ENCODE data around the gene CRYBA2. TPM values are rescaled to one million over a fixed set of nuclear protein-coding genes. Genes with fewer than 3 reads are reported as not detected.

Gene CRYBA2
- polyA plus RNA-seq, 3 donors: 12.9 TPM; not detected in 2

- no peak overlapping the region for H3K27ac ChIP-seq (ENCODE audit: low read depth, low read length)
- WGBS, 3 donors: 79 to 88% (median 84%) methylated on average over 18 of the region's 18 CpGs
Observed at GRCh38 chr2:219025637-219026585, 32.7 kb upstream of the CRYBA2 start.

GRCh38 chr2:219024059-219024458 lies 30.8 kb upstream of the CRYBA2 start:
- no peak overlapping the region for H3K27ac ChIP-seq (ENCODE audit: low read depth, low read length)
- 74 to 81% (median 78%) methylated on average over 11 of the region's 11 CpGs for WGBS, 3 donors

- H3K27ac ChIP-seq (ENCODE audit: low read depth, low read length): no peak overlapping the region
- 82 to 85% (median 83%) methylated on average over 12 of the region's 12 CpGs for WGBS, 3 donors
Observed at GRCh38 chr2:219023045-219023605, 29.9 kb upstream of the CRYBA2 start.

GRCh38 chr2:219022616-219023015 lies 29.4 kb upstream of the CRYBA2 start:
- 83 to 95% (median 87%) methylated on average over 5 of the region's 5 CpGs for WGBS, 3 donors

GRCh38 chr2:219022041-219022440 lies 28.8 kb upstream of the CRYBA2 start:
- 85 to 90% (median 87%) methylated on average over 12 of the region's 12 CpGs for WGBS, 3 donors
- no peak overlapping the region for H3K27ac ChIP-seq (ENCODE audit: low read depth, low read length)

More at GRCh38 chr2:219022616-219023015, 29.4 kb upstream of the CRYBA2 start:
- H3K27ac ChIP-seq (ENCODE audit: low read depth, low read length): no peak overlapping the region

GRCh38 chr2:219021591-219021990 lies 28.4 kb upstream of the CRYBA2 start:
- H3K27ac ChIP-seq (ENCODE audit: low read depth, low read length): no peak overlapping the region
- WGBS, 3 donors: 80 to 89% (median 85%) methylated on average over 9 of the region's 9 CpGs

GRCh38 chr2:219020604-219021365 lies 27.6 kb upstream of the CRYBA2 start:
- WGBS, 3 donors: 69 to 86% (median 69%) methylated on average over 11 of the region's 11 CpGs
- no peak overlapping the region for H3K27ac ChIP-seq (ENCODE audit: low read depth, low read length)

GRCh38 chr2:219019436-219019835 lies 26.2 kb upstream of the CRYBA2 start:
- WGBS, 3 donors: 74 to 84% (median 79%) methylated on average over 6 of the region's 6 CpGs
- no peak overlapping the region for H3K27ac ChIP-seq (ENCODE audit: low read depth, low read length)

GRCh38 chr2:219018726-219019125 lies 25.5 kb upstream of the CRYBA2 start:
- 79 to 89% (median 87%) methylated on average over 10 of the region's 10 CpGs for WGBS, 3 donors
- no peak overlapping the region for H3K27ac ChIP-seq (ENCODE audit: low read depth, low read length)

- no peak overlapping the region for H3K27ac ChIP-seq (ENCODE audit: low read depth, low read length)
- WGBS, 3 donors: 79 to 85% (median 84%) methylated on average over 7 of the region's 7 CpGs
Observed at GRCh38 chr2:219018286-219018685, 25.1 kb upstream of the CRYBA2 start.

GRCh38 chr2:219017201-219017931 lies 24.1 kb upstream of the CRYBA2 start:
- WGBS, 3 donors: 66 to 77% (median 69%) methylated on average over 14 of the region's 14 CpGs
- no peak overlapping the region for H3K27ac ChIP-seq (ENCODE audit: low read depth, low read length)

GRCh38 chr2:219016721-219017120 lies 23.5 kb upstream of the CRYBA2 start:
- 90 to 91% (median 90%) methylated on average over 11 of the region's 11 CpGs for WGBS, 3 donors
- no peak overlapping the region for H3K27ac ChIP-seq (ENCODE audit: low read depth, low read length)

- 79 to 88% (median 79%) methylated on average over 5 of the region's 5 CpGs for WGBS, 3 donors
- no peak overlapping the region for H3K27ac ChIP-seq (ENCODE audit: low read depth, low read length)
Observed at GRCh38 chr2:219010873-219011272, 17.7 kb upstream of the CRYBA2 start.

- WGBS, 3 donors: 44 to 57% (median 52%) methylated on average over 6 of the region's 6 CpGs
- no peak overlapping the region for H3K27ac ChIP-seq (ENCODE audit: low read depth, low read length)
Observed at GRCh38 chr2:219010162-219010756, 17.0 kb upstream of the CRYBA2 start.

GRCh38 chr2:219009294-219009693 lies 16.1 kb upstream of the CRYBA2 start:
- WGBS, 3 donors: 49 to 78% (median 64%) methylated on average over 2 of the region's 2 CpGs
- H3K27ac ChIP-seq (ENCODE audit: low read depth, low read length): no peak overlapping the region

- no peak overlapping the region for H3K27ac ChIP-seq (ENCODE audit: low read depth, low read length)
- WGBS, 3 donors: 86 to 90% (median 88%) methylated on average over 3 of the region's 3 CpGs
Observed at GRCh38 chr2:219003979-219004378, 10.8 kb upstream of the CRYBA2 start.

- 8 to 9% (median 9%) methylated on average over 20 of the region's 20 CpGs for WGBS, 3 donors
- no peak overlapping the region for H3K27ac ChIP-seq (ENCODE audit: low read depth, low read length)
Observed at GRCh38 chr2:219003267-219003634, 10.0 kb upstream of the CRYBA2 start.

All from adipose tissue (tissue), 3 donors.